Stimulated activated naive B cell treated with anti-CD40 and anti-IgM and Interleukin-4, amounts not matched to agents 10 μg/mL and 1 μg/mL and 100 μg/mL, for 72 hours (primary cell): ENCODE results near the gene ATG101.

ENCODE experiments used
- ATAC-seq, 2 donors: fragments of 150-1000 bp; cut with Tn5 transposase; replicated peaks; 2 replicates each; pipeline ENCODE4 v1.10.0; 2021; ENCODE audit warnings: moderate library complexity in 1 of 2
- DNase-seq: peaks from one replicate; pipeline ENCODE4 v3.0.0; 2021
- H3K27ac Mint-ChIP-seq: one replicate; pipeline ENCODE4 v1.8.0; 2022; ENCODE audit warnings: mild to moderate bottlenecking, mixed read lengths
- H3K27me3 Mint-ChIP-seq, 2 donors: one replicate each; pipeline ENCODE4 v1.8.0; 2022; ENCODE audit warnings: mixed read lengths in 2 of 2
- H3K36me3 Mint-ChIP-seq, 2 donors: one replicate each; pipeline ENCODE4 v1.8.0; 2022; ENCODE audit warnings: mixed read lengths in 2 of 2, mild to moderate bottlenecking in 1 of 2
- H3K4me1 Mint-ChIP-seq, 2 donors: one replicate each; pipeline ENCODE4 v1.8.0; 2022; ENCODE audit warnings: mixed read lengths in 2 of 2, mild to moderate bottlenecking in 1 of 2
- H3K4me3 Mint-ChIP-seq, 2 donors: one replicate each; pipeline ENCODE4 v1.8.0; 2022; ENCODE audit warnings: mild to moderate bottlenecking in 2 of 2, mixed read lengths in 2 of 2, moderate library complexity in 1 of 2
- H3K9me3 Mint-ChIP-seq, 2 donors: one replicate each; pipeline ENCODE4 v1.8.0; 2022; ENCODE audit warnings: mixed read lengths in 2 of 2, mild to moderate bottlenecking in 1 of 2

ATG101 gene

GRCh38 chr12:52035190-52035589, 34.6 kb upstream of the ATG101 start:
- DNase-seq (no peak), ATAC-seq (no peak)
- no peak overlapping the region for H3K27ac Mint-ChIP-seq
- H3K4me3 Mint-ChIP-seq: no peak overlapping the region
- no peaks in the 10 kb centered on the region for H3K27me3 Mint-ChIP-seq
- no peaks in the 10 kb centered on the region for H3K36me3 Mint-ChIP-seq
- H3K4me1 Mint-ChIP-seq: peaks cover 56 to 81% of the 10 kb centered on the region in 2 donors
- H3K9me3 Mint-ChIP-seq: no peaks in the 10 kb centered on the region

DNA sequence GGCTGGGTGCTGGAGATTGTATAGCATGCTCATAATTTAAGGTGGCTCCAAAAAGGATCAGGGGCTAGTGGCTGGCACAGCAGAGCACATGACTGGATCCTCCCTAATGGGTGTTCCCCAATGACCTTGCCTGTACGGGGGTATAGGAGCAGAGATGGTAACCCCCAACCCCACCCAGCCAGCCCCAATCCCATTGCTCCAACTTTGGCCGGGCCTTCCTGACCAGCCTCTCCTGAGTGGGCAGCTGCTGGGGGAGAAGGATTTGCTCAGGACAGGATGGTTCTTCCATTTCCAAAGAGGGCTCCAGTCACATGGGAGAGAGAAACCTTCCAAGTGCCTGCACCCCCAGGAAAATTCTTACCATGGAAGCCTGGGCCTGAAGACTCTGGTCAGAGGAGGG, 33.9 kb upstream of the ATG101 start:
- Mint-ChIP-seq H3K27ac (peak overlapping the region; percentile 5), H3K4me3 (peak overlapping the region; percentile 62 to 80), H3K4me1 (peaks cover 61 to 85% of the 10 kb centered on the region in 2 donors), H3K36me3 (no peaks in the 10 kb centered on the region), H3K9me3 (no peaks in the 10 kb centered on the region), H3K27me3 (no peaks in the 10 kb centered on the region)
- DNase-seq: no peak
- ATAC-seq: no peak

DNA sequence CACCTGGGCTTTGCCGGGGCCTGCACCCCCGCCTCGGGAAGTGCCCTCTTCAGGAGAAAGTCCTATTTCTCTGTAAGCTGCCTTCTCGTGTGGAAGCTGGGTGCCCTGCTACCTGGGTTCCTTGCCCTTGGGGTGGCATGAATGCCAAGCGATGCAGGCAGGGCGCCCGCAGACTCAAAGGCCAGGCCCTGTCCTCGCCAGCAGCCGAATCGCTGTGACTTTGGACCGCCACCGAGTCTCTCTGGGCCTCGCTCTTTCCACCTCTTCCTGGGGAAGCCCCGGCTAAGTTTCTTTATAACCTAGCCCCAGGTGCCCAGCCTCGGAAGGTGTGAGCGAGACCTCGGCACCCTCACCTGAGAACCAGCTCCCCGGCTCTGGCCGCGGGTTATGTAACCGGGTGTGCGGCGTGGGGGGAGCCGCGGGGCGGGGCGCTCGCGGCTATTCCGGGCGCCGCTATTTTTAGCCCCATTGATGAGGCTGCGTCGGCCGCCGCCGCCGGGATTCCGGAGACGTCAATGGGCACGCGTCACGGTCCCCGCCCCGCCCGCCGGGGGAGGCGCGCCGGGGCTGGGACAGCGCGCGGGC, 33.1 kb upstream of the ATG101 start:
- H3K9me3 Mint-ChIP-seq: no peaks in the 10 kb centered on the region
- peaks cover 63 to 88% of the 10 kb centered on the region in 2 donors for H3K4me1 Mint-ChIP-seq
- H3K27me3 Mint-ChIP-seq: no peaks in the 10 kb centered on the region
- H3K27ac Mint-ChIP-seq: peak overlapping the region; percentile 71
- ATAC-seq (peak; percentile 41 to 52), DNase-seq (peak; percentile 57)
- H3K36me3 Mint-ChIP-seq: peaks cover 0 to under 1% of the 10 kb centered on the region in 2 donors
- H3K4me3 Mint-ChIP-seq: peak overlapping the region; percentile 62 to 80

- Mint-ChIP-seq H3K36me3 (peaks cover 3 to 6% of the 10 kb centered on the region in 2 donors), H3K27me3 (no peaks in the 10 kb centered on the region), H3K4me1 (peaks cover 66 to 90% of the 10 kb centered on the region in 2 donors), H3K9me3 (no peaks in the 10 kb centered on the region), H3K4me3 (peak overlapping the region; percentile 85), H3K27ac (peak overlapping the region; percentile 92)
- ATAC-seq (peak in 1 of 2 donors; percentile 13), DNase-seq (no peak)
Measured at GRCh38 chr12:52037248-52037861, 32.4 kb upstream of the ATG101 start.

- Mint-ChIP-seq H3K4me3 (peak overlapping the region; percentile 85), H3K9me3 (no peaks in the 10 kb centered on the region), H3K4me1 (peaks cover 66 to 92% of the 10 kb centered on the region in 2 donors), H3K27me3 (no peaks in the 10 kb centered on the region), H3K27ac (peak overlapping the region; percentile 75), H3K36me3 (peaks cover 3 to 6% of the 10 kb centered on the region in 2 donors)
- DNase-seq (no peak), ATAC-seq (no peak)
Measured at GRCh38 chr12:52038447-52038846, 31.3 kb upstream of the ATG101 start.

DNA sequence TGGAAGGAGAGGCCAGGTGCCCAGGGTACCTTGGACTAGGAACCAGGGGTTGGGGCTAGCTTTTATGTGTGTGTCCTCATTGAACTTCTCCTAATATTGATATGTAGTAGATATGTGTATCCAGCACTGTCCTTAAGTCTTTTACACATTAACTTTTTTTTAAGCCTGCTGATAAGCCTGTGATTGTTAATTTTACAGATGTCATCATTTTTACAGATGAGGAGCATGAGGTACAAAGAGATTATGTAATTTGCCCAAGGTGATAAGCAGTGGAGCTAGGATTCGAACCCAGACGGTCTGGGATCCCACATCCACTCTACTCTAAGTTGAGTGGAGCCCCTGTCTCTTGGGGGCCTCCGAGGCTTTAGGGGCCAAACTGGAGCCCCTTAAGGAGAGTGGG, 28.7 kb upstream of the ATG101 start:
- no peak for ATAC-seq
- Mint-ChIP-seq H3K36me3 (peaks cover 11 to 14% of the 10 kb centered on the region in 2 donors), H3K9me3 (no peaks in the 10 kb centered on the region), H3K27ac (peak overlapping the region; percentile 22), H3K4me1 (peaks cover 64 to 90% of the 10 kb centered on the region in 2 donors), H3K4me3 (no peak overlapping the region), H3K27me3 (no peaks in the 10 kb centered on the region)
- no peak for DNase-seq

DNA sequence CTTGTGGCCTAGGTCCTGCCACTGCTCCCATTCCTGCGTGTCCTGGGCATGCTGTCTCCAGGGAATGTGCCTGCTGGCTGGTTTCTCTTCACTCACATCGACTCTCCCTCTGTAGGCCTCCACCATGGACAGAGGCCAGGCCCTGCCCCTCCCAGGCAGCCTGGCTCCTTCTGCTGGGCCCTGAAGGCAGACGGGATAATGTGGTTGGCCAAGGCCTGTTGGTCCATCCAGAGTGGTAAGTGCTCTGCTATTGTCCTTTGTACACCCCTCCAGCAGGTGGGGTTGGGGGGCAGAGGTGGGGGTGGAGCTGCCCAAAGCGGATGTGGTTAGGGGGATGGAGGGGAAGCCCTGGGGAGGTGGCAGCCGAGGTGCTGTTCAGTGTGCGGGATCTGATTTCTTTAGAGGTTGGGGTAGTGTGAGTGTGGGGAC, 28.1 kb upstream of the ATG101 start:
- ATAC-seq (peak; percentile 46 to 63), DNase-seq (no peak)
- Mint-ChIP-seq H3K36me3 (peaks cover 11 to 14% of the 10 kb centered on the region in 2 donors), H3K27ac (peak overlapping the region; percentile 78), H3K4me3 (peak overlapping the region; percentile 73 to 75), H3K9me3 (no peaks in the 10 kb centered on the region), H3K27me3 (no peaks in the 10 kb centered on the region), H3K4me1 (peaks cover 61 to 91% of the 10 kb centered on the region in 2 donors)

- Mint-ChIP-seq H3K4me1 (peaks cover 65 to 95% of the 10 kb centered on the region in 2 donors), H3K9me3 (no peaks in the 10 kb centered on the region), H3K27ac (peak overlapping the region; percentile 78), H3K27me3 (no peaks in the 10 kb centered on the region), H3K36me3 (peaks cover 15 to 18% of the 10 kb centered on the region in 2 donors), H3K4me3 (peak overlapping the region; percentile 73 to 75)
- ATAC-seq (no peak), DNase-seq (no peak)
Measured at GRCh38 chr12:52042706-52043385, 26.9 kb upstream of the ATG101 start.

- Mint-ChIP-seq H3K4me1 (peaks cover 59 to 87% of the 10 kb centered on the region in 2 donors), H3K9me3 (no peaks in the 10 kb centered on the region), H3K27me3 (no peaks in the 10 kb centered on the region), H3K27ac (peak overlapping the region; percentile 67), H3K36me3 (peaks cover 15 to 18% of the 10 kb centered on the region in 2 donors), H3K4me3 (no peak overlapping the region)
- no peak for ATAC-seq
- no peak for DNase-seq
Measured at GRCh38 chr12:52043386-52044212, 26.2 kb upstream of the ATG101 start.

DNA sequence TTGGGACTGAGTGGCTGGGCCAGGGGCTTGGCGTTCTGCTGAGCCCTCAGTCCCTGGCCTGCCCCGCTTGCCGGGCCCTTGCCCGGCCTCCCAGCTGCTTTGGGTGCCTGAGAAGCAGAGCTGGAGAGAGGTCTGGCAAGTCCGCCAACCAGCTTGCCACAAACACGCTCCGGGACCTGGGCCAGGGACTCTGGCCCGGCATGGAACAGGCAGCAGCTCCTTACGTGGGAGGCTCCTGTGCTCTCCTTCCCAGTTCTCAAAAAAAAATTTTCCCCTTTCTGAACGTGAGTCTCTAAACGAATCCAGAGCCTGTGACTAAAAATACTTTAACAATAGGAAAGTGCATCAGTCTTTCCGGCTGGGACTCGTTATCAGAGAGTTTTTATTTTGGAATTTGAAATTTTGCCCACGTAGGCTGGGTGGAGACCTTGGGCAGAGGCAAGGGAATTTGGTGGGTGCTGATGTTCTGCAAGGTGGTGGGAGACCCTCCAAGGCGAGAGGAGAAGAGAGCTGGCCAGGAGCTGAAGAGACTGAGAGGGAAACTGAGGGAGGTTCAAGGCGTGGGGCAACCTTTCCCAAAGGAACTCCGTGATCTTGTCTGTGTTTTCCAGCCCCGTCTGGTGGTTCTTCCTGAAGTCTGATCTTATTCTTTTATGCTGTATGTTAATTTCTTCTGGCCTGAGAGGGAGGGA, 25.3 kb upstream of the ATG101 start:
- Mint-ChIP-seq H3K27me3 (no peaks in the 10 kb centered on the region), H3K4me3 (no peak overlapping the region), H3K4me1 (peaks cover 56 to 84% of the 10 kb centered on the region in 2 donors), H3K9me3 (no peaks in the 10 kb centered on the region), H3K27ac (peak overlapping the region; percentile 39), H3K36me3 (peaks cover 18 to 23% of the 10 kb centered on the region in 2 donors)
- DNase-seq: no peak
- ATAC-seq: no peak

- Mint-ChIP-seq H3K9me3 (no peaks in the 10 kb centered on the region), H3K27ac (peak overlapping the region; percentile 62), H3K4me3 (peak overlapping the region; percentile 25 to 36), H3K4me1 (peaks cover 57 to 84% of the 10 kb centered on the region in 2 donors), H3K27me3 (no peaks in the 10 kb centered on the region), H3K36me3 (peaks cover 18 to 23% of the 10 kb centered on the region in 2 donors)
- DNase-seq (no peak), ATAC-seq (peak; percentile 24 to 32)
Measured at GRCh38 chr12:52045794-52046199, 24.0 kb upstream of the ATG101 start.

GRCh38 chr12:52046859-52047258, 22.9 kb upstream of the ATG101 start:
- DNase-seq (no peak), ATAC-seq (no peak)
- H3K27me3 Mint-ChIP-seq: no peaks in the 10 kb centered on the region
- peaks cover 56 to 83% of the 10 kb centered on the region in 2 donors for H3K4me1 Mint-ChIP-seq
- H3K27ac Mint-ChIP-seq: no peak overlapping the region
- no peak overlapping the region for H3K4me3 Mint-ChIP-seq
- no peaks in the 10 kb centered on the region for H3K9me3 Mint-ChIP-seq
- H3K36me3 Mint-ChIP-seq: peaks cover 21 to 26% of the 10 kb centered on the region in 2 donors

DNA sequence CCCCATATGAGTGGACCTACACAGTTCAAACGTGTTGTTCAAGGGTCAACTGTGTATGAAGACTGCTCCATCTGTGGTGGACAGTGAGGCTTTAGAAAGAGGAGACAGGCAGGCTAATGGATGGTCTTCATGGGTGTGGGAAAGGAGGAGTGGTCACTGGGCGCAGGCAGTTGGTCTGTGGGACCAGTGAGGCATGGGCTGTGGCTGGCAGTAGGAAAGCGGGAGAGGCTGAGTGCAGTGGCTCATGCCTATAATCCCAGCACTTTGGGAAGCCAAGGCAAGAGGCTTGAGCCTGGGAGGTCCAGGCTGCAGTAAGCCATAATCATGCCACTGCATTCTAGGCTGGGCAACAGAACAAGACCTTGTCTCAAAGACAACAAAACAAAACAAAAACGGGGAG, 20.5 kb upstream of the ATG101 start:
- ATAC-seq (no peak), DNase-seq (no peak)
- H3K4me3 Mint-ChIP-seq: peak overlapping the region; percentile 93 to 98
- no peaks in the 10 kb centered on the region for H3K27me3 Mint-ChIP-seq
- peak overlapping the region; percentile 99 for H3K27ac Mint-ChIP-seq
- H3K4me1 Mint-ChIP-seq: peaks cover 59 to 82% of the 10 kb centered on the region in 2 donors
- peaks cover 21 to 32% of the 10 kb centered on the region in 2 donors for H3K36me3 Mint-ChIP-seq
- H3K9me3 Mint-ChIP-seq: no peaks in the 10 kb centered on the region
